DND-41 (cell line): ENCODE data around the gene RFX2.

ENCODE experiments used
- ATAC-seq: fragments of 200-7000 bp; cut with Tn5 transposase; 3 replicates; pipeline ENCODE4 v1.9.1; 2021; ENCODE audit warnings: low read depth; ENCODE audit not compliant: insufficient read depth
- DNase-seq: peaks from one replicate; pipeline ENCODE4 v3.0.0-alpha.2; 2020
- H2AFZ ChIP-seq: 2 replicates; pipeline ENCODE4 v1.6.0; 2012; ENCODE audit warnings: low read depth, low read length
- H3K27ac ChIP-seq: 2 replicates; pipeline ENCODE4 v1.5.1; 2012; ENCODE audit warnings: low read length, inconsistent platforms
- H3K27me3 ChIP-seq: fragments of 200-600 bp; sonication (generic); 2 replicates; pipeline ENCODE4 v1.6.0; 2012; ENCODE audit warnings: low read length, mild to moderate bottlenecking, inconsistent platforms; ENCODE audit not compliant: insufficient read depth, poor library complexity
- H3K36me3 ChIP-seq: 2 replicates; pipeline ENCODE4 v1.5.1; 2012; ENCODE audit warnings: low read length, inconsistent platforms; ENCODE audit not compliant: insufficient read depth
- H3K4me1 ChIP-seq: 2 replicates; pipeline ENCODE4 v1.5.1; 2012; ENCODE audit warnings: mild to moderate bottlenecking, low read length; ENCODE audit not compliant: insufficient read depth
- H3K4me2 ChIP-seq: 2 replicates; pipeline ENCODE4 v1.6.0; 2012; ENCODE audit warnings: mild to moderate bottlenecking, moderate library complexity, low read length, inconsistent platforms; ENCODE audit not compliant: insufficient read depth
- H3K4me3 ChIP-seq, 2 experiments: fragments of 200-600 bp in 1 of 2; shearing (Covaris generic) in 1 of 2; 2 replicates each; pipeline ENCODE4 v1.5.1; 2012 to 2016; ENCODE audit warnings: inconsistent platforms in 2 of 2, low read length in 2 of 2, mild to moderate bottlenecking in 2 of 2, low read depth in 1 of 2, moderate library complexity in 1 of 2
- H3K79me2 ChIP-seq: 2 replicates; pipeline ENCODE4 v1.6.0; 2012; ENCODE audit warnings: low read length, inconsistent platforms; ENCODE audit not compliant: insufficient read depth
- H3K9ac ChIP-seq: 2 replicates; pipeline ENCODE4 v1.6.0; 2012; ENCODE audit warnings: low read depth, mild to moderate bottlenecking, inconsistent platforms, low read length, moderate library complexity
- H3K9me3 ChIP-seq: 2 replicates; pipeline ENCODE4 v1.5.1; 2012; ENCODE audit warnings: low read length, moderate library complexity, mild to moderate bottlenecking, inconsistent platforms; ENCODE audit not compliant: insufficient read depth, severe bottlenecking
- H4K20me1 ChIP-seq: 2 replicates; pipeline ENCODE4 v1.6.0; 2012; ENCODE audit warnings: low read length; ENCODE audit not compliant: insufficient read depth
- CTCF ChIP-seq: IDR thresholded peaks from 2 replicates; pipeline ENCODE4 v1.5.1; 2012; ENCODE audit warnings: borderline replicate concordance, low read length, moderate library complexity, mild to moderate bottlenecking; ENCODE audit not compliant: poor library complexity, severe bottlenecking; ENCODE audit errors: extremely low read depth
- EZH2 ChIP-seq: IDR thresholded peaks from 3 replicates; pipeline ENCODE4 v1.6.1; 2012; ENCODE audit warnings: borderline replicate concordance, low read depth, mild to moderate bottlenecking, moderate library complexity, low read length, inconsistent platforms; ENCODE audit not compliant: severe bottlenecking

RFX2 gene

GRCh38 chr19:6003976-6004375 lies 106.3 kb downstream of the RFX2 start:
- H3K27me3 ChIP-seq: no peaks in the 10 kb centered on the region
- H4K20me1 ChIP-seq: no peaks in the 10 kb centered on the region
- TF ChIP-seq EZH2 (no peak), CTCF (no peak)
- no peaks in the 10 kb centered on the region for H3K9me3 ChIP-seq
- H2AFZ ChIP-seq: no peak overlapping the region
- DNase-seq (no peak), ATAC-seq (no peak)
- H3K9ac ChIP-seq: no peak overlapping the region
- no peak overlapping the region for H3K27ac ChIP-seq
- peaks cover 10% of the 10 kb centered on the region; the same call in 1 of the 2 replicates for H3K36me3 ChIP-seq
- H3K4me3 ChIP-seq: no peak overlapping the region
- H3K79me2 ChIP-seq: no peaks in the 10 kb centered on the region
- H3K4me2 ChIP-seq: no peak overlapping the region
- no peaks in the 10 kb centered on the region for H3K4me1 ChIP-seq

- Histone ChIP-seq H3K9me3 (no peaks in the 10 kb centered on the region), H3K79me2 (no peaks in the 10 kb centered on the region), H3K9ac (no peak overlapping the region), H4K20me1 (no peaks in the 10 kb centered on the region), H3K4me3 (no peak overlapping the region), H2AFZ (no peak overlapping the region), H3K4me2 (no peak overlapping the region), H3K27ac (no peak overlapping the region), H3K27me3 (no peaks in the 10 kb centered on the region), H3K4me1 (no peaks in the 10 kb centered on the region), H3K36me3 (peaks cover 10% of the 10 kb centered on the region; the same call in 1 of the 2 replicates)
- no peak for DNase-seq
- no peak for ATAC-seq
- TF ChIP-seq EZH2 (no peak), CTCF (no peak)
Observed at GRCh38 chr19:6002591-6002990, 107.7 kb downstream of the RFX2 start.

GRCh38 chr19:6000228-6000847 lies 110.0 kb downstream of the RFX2 start:
- peaks cover 10% of the 10 kb centered on the region; the same call in 1 of the 2 replicates for H3K36me3 ChIP-seq
- H3K79me2 ChIP-seq: no peaks in the 10 kb centered on the region
- no peak overlapping the region for H3K4me2 ChIP-seq
- no peaks in the 10 kb centered on the region for H3K27me3 ChIP-seq
- no peak overlapping the region for H3K4me3 ChIP-seq
- ATAC-seq (no peak), DNase-seq (no peak)
- no peak overlapping the region for H3K27ac ChIP-seq
- H3K9me3 ChIP-seq: no peaks in the 10 kb centered on the region
- TF ChIP-seq CTCF: no peak
- no peak for TF ChIP-seq EZH2
- H3K9ac ChIP-seq: no peak overlapping the region
- no peak overlapping the region for H2AFZ ChIP-seq
- no peaks in the 10 kb centered on the region for H4K20me1 ChIP-seq
- no peaks in the 10 kb centered on the region for H3K4me1 ChIP-seq
